DMS114 treated with DMSO at 0.1 percent for 48 hours (cell line): ENCODE results near the gene PRPF39.
"Not testable (repeated sequence)": the region's sequence is repeated elsewhere in the genome, so short reads cannot be mapped to it uniquely, and the experiment has no call there.

Source experiments
- DNase-seq: peaks from one replicate; lab custom pipeline; 2025; ENCODE audit not compliant: unreplicated experiment; lab: John Stamatoyannopoulos, UW

Gene PRPF39

GRCh38 chr14:45135156-45135555, 51.2 kb downstream of the PRPF39 start:
- DNase-seq: no peak

GRCh38 chr14:45135659-45136395, 51.9 kb downstream of the PRPF39 start, which contains the start of gene FANCM:
TSS of gene FANCM (plus strand) at chr14:45135930. CDS start at chr14:45136032, 102 bp downstream.
- DNase-seq: peak; percentile 94

- no peak for DNase-seq
Observed at GRCh38 chr14:45136399-45136798, 52.5 kb downstream of the PRPF39 start.

GRCh38 chr14:45140661-45141187, 56.8 kb downstream of the PRPF39 start:
- DNase-seq: no peak

- not testable (repeated sequence) for DNase-seq
Observed at GRCh38 chr14:45142083-45142482, 58.2 kb downstream of the PRPF39 start.

- DNase-seq: no peak
Observed at GRCh38 chr14:45144658-45145057, 60.7 kb downstream of the PRPF39 start.

- no peak for DNase-seq
Observed at GRCh38 chr14:45145214-45145613, 61.3 kb downstream of the PRPF39 start.

GRCh38 chr14:45149602-45150001, 65.7 kb downstream of the PRPF39 start:
- DNase-seq: no peak

- no peak for DNase-seq
Observed at GRCh38 chr14:45150386-45150890, 66.5 kb downstream of the PRPF39 start.

GRCh38 chr14:45156067-45156466, 72.2 kb downstream of the PRPF39 start:
- DNase-seq: no peak
